MM.1S (cell line): ENCODE results near the gene LAMTOR1.

ENCODE experiments used
- EZH2 ChIP-seq: fragments of 300-600 bp; sonication (generic); optimal IDR thresholded peaks from 2 replicates; pipeline ENCODE3; 2017; ENCODE audit warnings: low read depth, mild to moderate bottlenecking, antibody characterized with exemption, low read length, mixed read lengths
- TF ChIP-seq, protein P1 (sequence below): fragments of 300-600 bp; sonication (generic); IDR thresholded peaks from 2 replicates; pipeline ENCODE4 v1.5.1; 2016; ENCODE audit warnings: antibody characterized with exemption, low read length, mixed read lengths

- TF ChIP-seq, protein P1, sequence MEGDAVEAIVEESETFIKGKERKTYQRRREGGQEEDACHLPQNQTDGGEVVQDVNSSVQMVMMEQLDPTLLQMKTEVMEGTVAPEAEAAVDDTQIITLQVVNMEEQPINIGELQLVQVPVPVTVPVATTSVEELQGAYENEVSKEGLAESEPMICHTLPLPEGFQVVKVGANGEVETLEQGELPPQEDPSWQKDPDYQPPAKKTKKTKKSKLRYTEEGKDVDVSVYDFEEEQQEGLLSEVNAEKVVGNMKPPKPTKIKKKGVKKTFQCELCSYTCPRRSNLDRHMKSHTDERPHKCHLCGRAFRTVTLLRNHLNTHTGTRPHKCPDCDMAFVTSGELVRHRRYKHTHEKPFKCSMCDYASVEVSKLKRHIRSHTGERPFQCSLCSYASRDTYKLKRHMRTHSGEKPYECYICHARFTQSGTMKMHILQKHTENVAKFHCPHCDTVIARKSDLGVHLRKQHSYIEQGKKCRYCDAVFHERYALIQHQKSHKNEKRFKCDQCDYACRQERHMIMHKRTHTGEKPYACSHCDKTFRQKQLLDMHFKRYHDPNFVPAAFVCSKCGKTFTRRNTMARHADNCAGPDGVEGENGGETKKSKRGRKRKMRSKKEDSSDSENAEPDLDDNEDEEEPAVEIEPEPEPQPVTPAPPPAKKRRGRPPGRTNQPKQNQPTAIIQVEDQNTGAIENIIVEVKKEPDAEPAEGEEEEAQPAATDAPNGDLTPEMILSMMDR = no peak
- TF ChIP-seq EZH2 = no peak
Observed at GRCh38 chr11:72124046-72124445, 20.9 kb upstream of the LAMTOR1 start.
